ENCODE results near the gene GTF3C2. TPM values are rescaled to one million over a fixed set of nuclear protein-coding genes. Genes with fewer than 3 reads are reported as not detected.

GTF3C2 gene
- total and polyA plus RNA-seq, 2 of the 13 experiments (the other 11 are each of a cell fraction or from before 2014, with no cell fraction given) = 77.5 to 130 TPM

DNA sequence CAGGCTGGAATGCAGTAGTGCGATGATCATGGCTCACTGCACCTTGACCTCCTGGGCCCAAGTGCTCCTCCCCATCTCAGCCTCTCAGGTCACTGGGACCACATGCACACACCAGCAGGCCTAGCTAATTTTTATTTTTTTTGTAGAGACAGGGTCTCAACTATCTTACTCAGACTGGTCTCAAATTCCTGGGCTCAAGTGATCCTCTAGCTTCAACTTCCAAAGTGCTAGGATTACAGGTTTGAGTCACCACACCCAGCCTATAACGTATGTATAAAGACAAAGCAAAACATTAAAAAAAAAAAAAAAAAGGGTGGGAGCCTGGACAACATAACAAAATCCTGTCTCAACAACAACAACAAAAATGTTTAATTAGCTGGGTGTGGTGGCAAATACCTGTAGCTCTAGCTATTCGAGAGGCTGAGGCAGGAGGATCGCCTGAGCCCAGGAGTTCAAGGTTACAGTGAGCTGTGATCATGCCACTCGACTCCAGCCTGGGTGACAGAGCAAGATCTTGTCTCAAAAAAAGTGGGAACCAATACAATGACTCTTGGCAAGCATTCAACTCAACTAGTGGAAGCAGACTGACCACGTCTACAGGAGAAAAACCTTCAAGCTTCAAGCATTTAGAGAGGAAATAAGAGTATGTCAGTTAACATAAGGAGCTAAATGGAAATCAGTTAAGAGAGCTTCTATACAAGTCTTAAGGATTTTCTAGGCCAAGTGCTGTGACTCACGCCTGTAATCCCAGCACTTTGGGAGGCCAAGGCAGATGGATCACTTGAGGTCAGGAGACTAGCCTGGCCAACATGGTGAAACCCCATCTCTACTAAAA, 2.6 kb downstream of the GTF3C2 start (continued):
- TF ChIP-seq SP4 (CRISPR knock-in tag; IDR thresholded peaks at IDR 0.05) (peak; percentile 42; the same call in 1 of the 2 replicates), ATF7-NPFF (CRISPR knock-in tag; IDR thresholded peaks at IDR 0.05; ENCODE audit: low read depth) (peak; percentile 37; the same call in 1 of the 2 replicates), MED1 (CRISPR knock-in tag; IDR thresholded peaks at IDR 0.05) (peak; percentile 61; the same call in 1 of the 2 replicates), ARNT2 (CRISPR knock-in tag; IDR thresholded peaks at IDR 0.05; ENCODE audit: low read depth) (peak; percentile 70), GABPA (IDR thresholded peaks at IDR 0.05; ENCODE audit: low read depth, low read length) (no peak), GABPA (CRISPR knock-in tag; IDR thresholded peaks at IDR 0.05; ENCODE audit: low read depth) (peak; percentile 23; the same call in 1 of the 2 replicates), FOXP4 (CRISPR knock-in tag; IDR thresholded peaks at IDR 0.05) (peak; percentile 44), TCF12 (IDR thresholded peaks at IDR 0.05) (no peak), TCF12 (CRISPR knock-in tag; IDR thresholded peaks at IDR 0.05) (peak; percentile 10; the same call in 1 of the 2 replicates), ZNF180 (CRISPR knock-in tag; IDR thresholded peaks at IDR 0.05; ENCODE audit: borderline replicate concordance, low read depth) (no peak), SSRP1 (CRISPR knock-in tag; IDR thresholded peaks at IDR 0.05) (no peak), ZFY (CRISPR knock-in tag; IDR thresholded peaks at IDR 0.05) (peak; percentile 68), CREB1 (IDR thresholded peaks at IDR 0.05) (no peak), CREB1 (CRISPR knock-in tag; IDR thresholded peaks at IDR 0.05) (peak; percentile 53; the same call in 1 of the 2 replicates), NFE2L2 (IDR thresholded peaks at IDR 0.05; ENCODE audit: low read length) (no peak), BCL6 (CRISPR knock-in tag; IDR thresholded peaks at IDR 0.05) (peak; percentile 11; the same call in 1 of the 2 replicates), KDM4B (CRISPR knock-in tag; IDR thresholded peaks at IDR 0.05) (0 out of 2 replicates have a peak, but pooled peaks have one; percentile 18), ZNF784 (CRISPR knock-in tag; IDR thresholded peaks at IDR 0.05; ENCODE audit: borderline replicate concordance) (peak; percentile 35; the same call in 1 of the 2 replicates), ZNF362 (CRISPR knock-in tag; IDR thresholded peaks at IDR 0.05; ENCODE audit: borderline replicate concordance) (0 out of 2 replicates have a peak, but pooled peaks have one; percentile 37)
- TF ChIP-seq, protein P1, sequence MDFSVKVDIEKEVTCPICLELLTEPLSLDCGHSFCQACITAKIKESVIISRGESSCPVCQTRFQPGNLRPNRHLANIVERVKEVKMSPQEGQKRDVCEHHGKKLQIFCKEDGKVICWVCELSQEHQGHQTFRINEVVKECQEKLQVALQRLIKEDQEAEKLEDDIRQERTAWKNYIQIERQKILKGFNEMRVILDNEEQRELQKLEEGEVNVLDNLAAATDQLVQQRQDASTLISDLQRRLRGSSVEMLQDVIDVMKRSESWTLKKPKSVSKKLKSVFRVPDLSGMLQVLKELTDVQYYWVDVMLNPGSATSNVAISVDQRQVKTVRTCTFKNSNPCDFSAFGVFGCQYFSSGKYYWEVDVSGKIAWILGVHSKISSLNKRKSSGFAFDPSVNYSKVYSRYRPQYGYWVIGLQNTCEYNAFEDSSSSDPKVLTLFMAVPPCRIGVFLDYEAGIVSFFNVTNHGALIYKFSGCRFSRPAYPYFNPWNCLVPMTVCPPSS (IDR thresholded peaks at IDR 0.05) = no peak
- TF ChIP-seq, protein P2, sequence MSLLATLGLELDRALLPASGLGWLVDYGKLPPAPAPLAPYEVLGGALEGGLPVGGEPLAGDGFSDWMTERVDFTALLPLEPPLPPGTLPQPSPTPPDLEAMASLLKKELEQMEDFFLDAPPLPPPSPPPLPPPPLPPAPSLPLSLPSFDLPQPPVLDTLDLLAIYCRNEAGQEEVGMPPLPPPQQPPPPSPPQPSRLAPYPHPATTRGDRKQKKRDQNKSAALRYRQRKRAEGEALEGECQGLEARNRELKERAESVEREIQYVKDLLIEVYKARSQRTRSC (CRISPR knock-in tag; IDR thresholded peaks at IDR 0.05; ENCODE audit: low read depth) = no peak
- TF ChIP-seq, protein P3, sequence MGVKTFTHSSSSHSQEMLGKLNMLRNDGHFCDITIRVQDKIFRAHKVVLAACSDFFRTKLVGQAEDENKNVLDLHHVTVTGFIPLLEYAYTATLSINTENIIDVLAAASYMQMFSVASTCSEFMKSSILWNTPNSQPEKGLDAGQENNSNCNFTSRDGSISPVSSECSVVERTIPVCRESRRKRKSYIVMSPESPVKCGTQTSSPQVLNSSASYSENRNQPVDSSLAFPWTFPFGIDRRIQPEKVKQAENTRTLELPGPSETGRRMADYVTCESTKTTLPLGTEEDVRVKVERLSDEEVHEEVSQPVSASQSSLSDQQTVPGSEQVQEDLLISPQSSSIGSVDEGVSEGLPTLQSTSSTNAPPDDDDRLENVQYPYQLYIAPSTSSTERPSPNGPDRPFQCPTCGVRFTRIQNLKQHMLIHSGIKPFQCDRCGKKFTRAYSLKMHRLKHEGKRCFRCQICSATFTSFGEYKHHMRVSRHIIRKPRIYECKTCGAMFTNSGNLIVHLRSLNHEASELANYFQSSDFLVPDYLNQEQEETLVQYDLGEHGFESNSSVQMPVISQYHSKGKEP (CRISPR knock-in tag; IDR thresholded peaks at IDR 0.05) = no peak
